ENCODE data around the gene ROR2. TPM values are rescaled to one million over a fixed set of nuclear protein-coding genes. Genes with fewer than 3 reads are reported as not detected.

Gene ROR2
- total RNA-seq, 1 experiment from 2014 or later = 0.66 TPM

DNA sequence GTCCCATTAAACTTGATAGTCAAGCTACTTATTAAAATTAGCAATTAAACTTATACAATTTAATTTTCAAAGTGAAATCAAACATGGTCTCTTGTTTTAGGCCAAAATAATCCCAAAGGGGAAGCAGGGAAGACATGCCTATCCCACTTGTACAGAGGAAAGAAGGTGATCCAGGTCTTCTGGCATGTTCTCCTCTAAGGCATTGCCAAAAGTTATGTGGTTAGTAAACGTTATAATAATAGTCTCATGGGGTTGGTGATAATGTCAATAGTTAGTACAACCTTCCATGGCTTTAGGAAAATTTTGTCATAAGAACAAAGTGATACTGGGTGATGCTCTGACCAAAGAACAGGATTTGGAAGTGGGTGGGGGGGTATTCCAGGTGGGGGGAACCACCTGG lies 52.8 kb downstream of the ROR2 start:
- Histone ChIP-seq H3K4me3 (no peak overlapping the region), H3K27ac (no peak overlapping the region), H3K9me3 (replicated peaks) (no peaks in the 10 kb centered on the region), H3K27me3 (replicated peaks) (no peaks in the 10 kb centered on the region), H3K4me1 (replicated peaks) (no peaks in the 10 kb centered on the region), H3K36me3 (no peaks in the 10 kb centered on the region)
- DNase-seq (ENCODE audit: low read depth in 1 of 2, low spot score in 2 of 2) = no peak

DNA sequence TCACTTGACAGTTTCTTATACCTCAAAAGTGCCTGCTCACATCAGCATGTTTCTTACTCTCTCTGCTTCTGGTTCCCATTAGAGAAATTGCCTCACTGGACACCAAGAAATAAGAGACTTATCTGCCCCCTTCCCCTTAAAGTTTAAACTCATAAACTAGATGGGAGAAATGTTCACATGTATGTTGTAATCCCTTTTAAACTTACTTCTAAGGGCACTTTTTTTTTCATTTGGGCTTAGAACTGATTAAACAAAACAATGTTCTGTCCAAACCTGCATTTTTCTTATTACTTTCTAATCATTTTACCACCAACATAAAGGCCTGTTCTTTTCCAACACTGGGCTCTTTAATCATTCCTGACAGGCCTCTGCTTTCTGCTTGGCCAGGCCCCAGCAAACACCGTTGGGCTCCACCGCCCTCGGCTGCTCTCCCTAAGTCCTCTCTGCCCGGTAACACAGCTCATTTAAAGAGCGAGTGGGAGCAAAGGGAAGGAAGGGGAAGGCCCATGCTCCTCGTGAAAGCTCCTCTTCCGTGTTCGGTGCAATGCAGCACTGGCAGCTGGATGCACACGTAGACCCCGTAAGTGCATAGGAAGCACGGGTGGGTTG lies 53.4 kb downstream of the ROR2 start:
- no peaks in the 10 kb centered on the region for H3K27me3 ChIP-seq (replicated peaks)
- H3K4me1 ChIP-seq (replicated peaks) = no peaks in the 10 kb centered on the region
- no peaks in the 10 kb centered on the region for H3K9me3 ChIP-seq (replicated peaks)
- DNase-seq (ENCODE audit: low read depth in 1 of 2, low spot score in 2 of 2) = no peak
- H3K4me3 ChIP-seq = no peak overlapping the region
- no peaks in the 10 kb centered on the region for H3K36me3 ChIP-seq
- no peak overlapping the region for H3K27ac ChIP-seq

DNA sequence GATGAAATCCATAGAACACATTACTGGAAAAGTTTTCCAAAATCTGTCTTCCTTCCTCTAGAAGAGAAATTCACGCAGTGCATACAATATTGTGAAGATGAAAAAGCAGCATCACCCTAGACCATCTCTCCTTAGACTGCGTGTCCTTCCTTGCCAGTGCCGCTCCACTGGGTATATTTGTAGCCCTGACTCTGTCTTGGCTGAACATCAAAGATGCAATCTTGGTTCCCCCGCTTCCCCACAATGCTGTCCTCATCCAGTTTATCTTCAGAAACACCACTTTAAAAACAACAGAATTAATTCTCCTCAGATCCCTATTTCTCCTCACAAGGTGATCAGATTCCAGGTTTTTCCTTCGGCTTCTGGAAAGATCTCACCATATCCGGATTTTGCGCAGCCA lies 53.9 kb downstream of the ROR2 start:
- Histone ChIP-seq H3K9me3 (replicated peaks) (no peaks in the 10 kb centered on the region), H3K27me3 (replicated peaks) (no peaks in the 10 kb centered on the region), H3K36me3 (no peaks in the 10 kb centered on the region), H3K27ac (no peak overlapping the region), H3K4me3 (no peak overlapping the region), H3K4me1 (replicated peaks) (no peaks in the 10 kb centered on the region)
- no peak for DNase-seq (ENCODE audit: low read depth in 1 of 2, low spot score in 2 of 2)

DNA sequence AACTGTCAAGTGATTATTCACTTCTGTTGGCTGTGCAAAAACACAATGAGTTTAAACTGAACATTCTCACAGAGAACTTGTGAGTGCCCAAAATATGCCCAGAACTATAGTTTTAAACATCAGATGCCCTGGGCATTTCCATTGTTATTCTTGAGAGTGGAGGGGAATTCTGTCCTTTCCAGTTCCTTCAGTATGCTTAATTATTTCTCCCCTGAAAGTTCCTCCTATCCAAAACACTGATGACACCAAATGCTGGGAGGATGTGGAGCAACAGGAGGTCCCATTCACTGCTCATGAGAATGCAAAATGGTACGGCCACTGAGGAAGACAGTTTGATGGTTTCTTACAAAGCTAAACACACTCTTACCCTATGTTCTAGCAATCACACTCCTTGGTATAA lies 55.5 kb downstream of the ROR2 start:
- Histone ChIP-seq H3K4me3 (no peak overlapping the region), H3K4me1 (replicated peaks) (no peaks in the 10 kb centered on the region), H3K27me3 (replicated peaks) (no peaks in the 10 kb centered on the region), H3K36me3 (no peaks in the 10 kb centered on the region), H3K27ac (no peak overlapping the region), H3K9me3 (replicated peaks) (no peaks in the 10 kb centered on the region)
- DNase-seq (ENCODE audit: low read depth in 1 of 2, low spot score in 2 of 2) = no peak

DNA sequence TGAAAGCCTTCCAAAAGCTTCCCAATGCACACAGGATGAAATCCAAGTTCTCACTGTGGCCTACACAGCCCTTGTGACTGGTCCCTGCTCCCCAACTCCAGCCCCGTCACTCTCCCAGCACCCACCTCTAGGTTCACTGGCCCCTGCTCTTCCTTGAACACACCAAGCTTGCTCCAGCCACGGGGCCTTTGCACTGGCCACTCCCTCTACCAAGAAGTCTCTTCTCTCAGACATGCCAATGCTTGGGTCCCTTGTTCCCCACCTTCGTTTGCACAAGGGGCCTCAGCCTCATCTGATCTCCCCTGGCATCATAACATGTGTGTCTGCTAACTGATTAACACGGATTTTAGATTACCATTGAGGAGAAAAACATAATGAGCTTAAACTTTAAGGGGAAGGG lies 56.0 kb downstream of the ROR2 start:
- Histone ChIP-seq H3K36me3 (no peaks in the 10 kb centered on the region), H3K9me3 (replicated peaks) (no peaks in the 10 kb centered on the region), H3K4me3 (no peak overlapping the region), H3K27me3 (replicated peaks) (no peaks in the 10 kb centered on the region), H3K27ac (no peak overlapping the region), H3K4me1 (replicated peaks) (no peaks in the 10 kb centered on the region)
- no peak for DNase-seq (ENCODE audit: low read depth in 1 of 2, low spot score in 2 of 2)

DNA sequence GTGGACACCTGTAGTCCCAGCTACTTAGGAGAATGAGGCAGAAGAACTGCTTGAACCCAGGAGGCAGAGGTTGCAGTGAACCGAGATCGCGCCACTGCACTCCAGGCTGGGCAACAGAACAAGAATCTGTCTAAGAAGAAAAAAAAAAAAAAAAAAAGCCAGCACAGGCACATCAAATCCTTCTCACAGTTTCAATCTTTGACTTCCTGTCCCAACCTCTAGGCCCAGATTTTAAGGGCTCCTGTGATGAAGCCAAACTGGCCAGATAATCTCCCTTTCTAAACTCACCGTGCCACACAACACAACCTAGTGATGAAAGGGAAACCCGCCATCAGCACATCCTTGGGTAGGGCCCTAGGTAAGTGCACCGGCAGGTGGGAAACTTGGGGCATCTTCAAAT lies 58.1 kb downstream of the ROR2 start:
- no peak for DNase-seq (ENCODE audit: low read depth in 1 of 2, low spot score in 2 of 2)
- no peaks in the 10 kb centered on the region for H3K4me1 ChIP-seq (replicated peaks)
- no peaks in the 10 kb centered on the region for H3K36me3 ChIP-seq

DNA sequence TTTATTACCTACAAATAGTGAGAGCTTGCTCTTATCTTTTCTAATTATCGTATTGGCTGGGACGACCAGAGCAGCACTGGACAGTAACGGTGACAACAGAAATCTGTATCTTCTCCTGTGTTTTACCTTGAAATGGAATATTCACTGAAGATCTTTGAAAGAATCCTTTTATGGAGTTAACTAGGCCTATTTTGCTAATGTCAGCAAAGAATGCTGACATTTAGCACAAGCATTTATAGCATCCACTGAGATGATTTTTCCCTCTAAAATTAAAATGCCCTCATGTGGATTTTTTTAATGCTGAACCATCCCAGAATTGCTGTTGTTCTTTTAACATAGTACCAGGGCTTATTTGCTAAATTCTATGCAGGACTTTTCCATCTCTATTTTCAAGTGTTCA lies 59.4 kb downstream of the ROR2 start:
- Histone ChIP-seq H3K27me3 (replicated peaks) (no peaks in the 10 kb centered on the region), H3K4me3 (no peak overlapping the region), H3K4me1 (replicated peaks) (no peaks in the 10 kb centered on the region), H3K36me3 (no peaks in the 10 kb centered on the region), H3K27ac (no peak overlapping the region), H3K9me3 (replicated peaks) (no peaks in the 10 kb centered on the region)
- DNase-seq (ENCODE audit: low read depth in 1 of 2, low spot score in 2 of 2) = no peak

More for the DNA sequence above, 58.1 kb downstream of the ROR2 start:
- Histone ChIP-seq H3K27me3 (replicated peaks) (no peaks in the 10 kb centered on the region), H3K9me3 (replicated peaks) (no peaks in the 10 kb centered on the region), H3K4me3 (no peak overlapping the region), H3K27ac (no peak overlapping the region)

DNA sequence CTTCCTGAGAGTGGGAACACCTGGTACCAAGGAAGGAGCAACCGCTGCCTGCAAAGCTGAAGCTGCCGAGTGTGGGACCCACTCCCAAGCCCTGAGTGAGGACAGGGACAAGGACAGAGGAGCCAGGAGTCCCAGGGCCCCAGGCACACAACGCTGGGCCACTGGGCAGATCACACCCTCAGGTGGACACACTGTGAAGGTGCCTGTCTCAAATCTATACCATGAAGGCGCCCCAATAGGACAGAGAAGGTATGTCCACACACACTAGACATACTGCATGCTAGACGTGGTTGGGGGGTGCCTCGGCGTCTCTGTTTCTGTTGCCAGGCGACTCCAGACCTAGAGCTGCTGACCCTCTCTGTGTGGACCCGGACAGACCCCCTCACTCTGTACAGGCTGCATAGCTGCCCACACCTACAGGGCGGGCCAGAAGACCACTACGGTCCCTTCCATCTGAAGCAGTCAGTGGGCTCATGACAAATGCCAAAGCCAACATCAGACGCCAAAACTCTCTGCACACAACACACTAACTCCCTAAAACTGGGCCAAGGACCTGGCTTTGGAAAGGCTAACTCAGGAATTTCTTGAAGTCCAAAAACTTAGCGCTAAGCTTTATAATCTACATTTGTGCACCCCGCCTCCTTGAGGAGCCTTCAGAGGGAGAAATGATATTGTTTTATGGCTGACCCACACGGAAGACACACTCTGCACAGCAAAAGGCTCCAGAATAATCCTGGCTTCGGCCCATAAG lies 60.7 kb downstream of the ROR2 start:
- no peak for DNase-seq (ENCODE audit: low read depth in 1 of 2, low spot score in 2 of 2)
- H3K4me1 ChIP-seq (replicated peaks) = no peaks in the 10 kb centered on the region
- no peaks in the 10 kb centered on the region for H3K27me3 ChIP-seq (replicated peaks)
- no peak overlapping the region for H3K4me3 ChIP-seq
- H3K36me3 ChIP-seq = no peaks in the 10 kb centered on the region
- no peak overlapping the region for H3K27ac ChIP-seq
- no peaks in the 10 kb centered on the region for H3K9me3 ChIP-seq (replicated peaks)

DNA sequence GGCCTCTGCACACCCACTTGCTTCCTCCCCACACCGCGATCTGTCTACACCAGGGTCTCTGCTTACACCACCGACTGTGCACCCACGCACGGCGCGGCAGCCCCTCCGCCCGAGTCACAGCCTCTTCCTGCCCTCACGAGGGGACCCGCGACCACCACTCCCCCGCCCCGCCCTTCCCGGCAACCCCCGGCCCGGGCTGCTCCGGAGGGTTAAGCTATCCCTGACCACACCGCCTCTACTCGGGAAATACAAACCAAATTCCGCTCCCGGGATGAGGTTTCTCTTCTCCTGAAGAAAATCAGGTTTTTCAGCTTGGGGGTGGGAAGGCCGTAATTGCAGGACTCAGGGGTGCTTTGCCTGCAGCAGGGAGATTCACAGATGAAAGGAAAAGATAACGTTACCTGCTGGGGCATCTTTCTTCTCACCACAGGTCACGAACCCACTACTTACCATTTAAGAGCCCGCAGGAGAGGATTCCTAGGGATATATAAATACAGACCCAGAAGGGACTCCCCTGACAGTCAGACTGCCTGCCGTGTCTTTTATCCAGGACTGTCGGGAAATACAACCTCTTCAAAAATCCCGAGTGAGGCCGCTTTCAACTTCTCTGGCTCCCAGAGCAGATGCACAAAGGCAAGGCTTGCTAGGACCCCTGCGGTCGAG lies 63.5 kb downstream of the ROR2 start:
- H3K36me3 ChIP-seq = no peaks in the 10 kb centered on the region
- no peak for DNase-seq (ENCODE audit: low read depth in 1 of 2, low spot score in 2 of 2)
- H3K27me3 ChIP-seq (replicated peaks) = no peaks in the 10 kb centered on the region
- no peaks in the 10 kb centered on the region for H3K4me1 ChIP-seq (replicated peaks)
- H3K9me3 ChIP-seq (replicated peaks) = no peaks in the 10 kb centered on the region
- H3K4me3 ChIP-seq = no peak overlapping the region
- no peak overlapping the region for H3K27ac ChIP-seq

DNA sequence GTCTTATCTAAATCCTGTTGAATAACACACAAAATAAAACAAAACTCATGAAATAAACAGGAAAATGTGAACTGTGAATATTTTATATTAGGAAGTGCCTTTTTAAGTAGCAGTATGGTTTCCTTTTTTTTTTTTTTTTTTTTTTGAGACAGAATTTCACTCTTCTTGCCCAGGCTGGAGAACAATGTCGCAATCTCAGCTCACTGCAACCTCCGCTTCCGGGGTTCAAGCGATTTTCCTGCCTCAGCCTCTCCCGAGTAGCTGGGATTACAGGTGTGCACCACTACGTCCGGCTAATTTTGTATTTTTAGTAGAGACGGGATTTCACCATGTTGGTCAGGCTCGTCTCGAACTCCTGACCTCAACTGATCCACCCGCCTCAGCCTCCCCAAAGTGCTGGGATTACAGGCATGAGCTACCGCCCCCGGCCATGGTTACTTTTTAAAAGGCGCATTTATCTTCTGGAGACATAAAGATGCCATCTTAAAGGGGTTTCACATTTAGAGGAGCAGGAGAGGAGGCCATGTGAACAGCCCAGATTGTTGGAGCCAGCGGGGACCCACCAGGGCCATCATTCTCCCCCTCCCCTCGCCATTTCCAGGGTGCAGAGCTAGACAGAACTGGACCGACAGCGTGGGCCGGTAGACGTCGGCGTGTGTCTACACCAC lies 64.1 kb downstream of the ROR2 start:
- Histone ChIP-seq H3K36me3 (no peaks in the 10 kb centered on the region), H3K9me3 (replicated peaks) (no peaks in the 10 kb centered on the region), H3K27ac (no peak overlapping the region), H3K4me1 (replicated peaks) (no peaks in the 10 kb centered on the region), H3K4me3 (no peak overlapping the region), H3K27me3 (replicated peaks) (no peaks in the 10 kb centered on the region)
- no peak for DNase-seq (ENCODE audit: low read depth in 1 of 2, low spot score in 2 of 2)

DNA sequence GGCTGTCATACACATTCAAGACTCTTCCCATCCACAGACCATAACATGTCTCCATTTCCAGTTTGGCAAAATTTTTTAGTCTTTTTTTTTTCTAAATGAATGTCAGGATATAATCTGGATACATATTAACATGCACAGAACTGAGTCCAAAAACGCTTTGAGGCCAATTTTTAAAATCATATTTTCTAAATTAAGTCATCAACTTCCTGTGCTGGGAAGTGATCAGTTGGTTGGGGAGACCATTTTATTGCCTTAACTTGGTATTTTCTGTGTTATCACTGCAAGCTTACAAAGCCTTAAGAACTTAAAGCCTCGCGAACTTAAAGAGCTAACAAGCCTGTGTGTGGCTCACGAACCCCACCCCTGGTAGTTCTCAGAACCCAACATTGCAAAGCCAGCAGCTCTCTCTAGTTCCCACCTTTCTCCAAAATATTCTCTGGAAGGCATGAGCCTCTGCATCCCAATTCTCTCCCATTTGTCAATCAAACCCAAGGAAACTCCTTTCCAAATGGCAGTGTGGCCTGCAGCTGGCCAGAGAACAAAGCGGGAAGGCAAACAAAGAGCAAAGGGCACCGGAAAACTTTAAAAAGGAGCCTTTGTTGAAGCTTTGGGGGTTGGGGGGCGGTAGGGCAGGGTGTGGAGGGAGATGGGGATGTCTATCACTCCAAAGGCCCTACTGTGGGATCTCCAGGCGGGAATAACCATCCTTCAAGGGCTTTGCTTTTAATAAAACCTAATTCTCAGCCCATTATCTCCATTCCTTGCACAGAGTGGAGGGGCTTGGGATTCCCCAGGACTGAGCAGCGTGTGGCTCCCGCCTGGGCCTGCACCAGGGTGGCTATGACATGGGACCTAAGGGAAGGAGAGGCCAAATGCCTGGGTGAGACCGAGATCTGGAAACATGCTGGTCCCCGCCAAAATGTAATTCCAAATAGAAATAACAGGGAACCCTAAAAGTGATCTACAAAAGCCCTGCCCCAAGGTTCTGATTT lies 65.0 kb downstream of the ROR2 start:
- Histone ChIP-seq H3K9me3 (replicated peaks) (no peaks in the 10 kb centered on the region), H3K4me3 (no peak overlapping the region), H3K27me3 (replicated peaks) (no peaks in the 10 kb centered on the region), H3K36me3 (no peaks in the 10 kb centered on the region), H3K4me1 (replicated peaks) (no peaks in the 10 kb centered on the region), H3K27ac (no peak overlapping the region)
- DNase-seq (ENCODE audit: low read depth in 1 of 2, low spot score in 2 of 2) = no peak

DNA sequence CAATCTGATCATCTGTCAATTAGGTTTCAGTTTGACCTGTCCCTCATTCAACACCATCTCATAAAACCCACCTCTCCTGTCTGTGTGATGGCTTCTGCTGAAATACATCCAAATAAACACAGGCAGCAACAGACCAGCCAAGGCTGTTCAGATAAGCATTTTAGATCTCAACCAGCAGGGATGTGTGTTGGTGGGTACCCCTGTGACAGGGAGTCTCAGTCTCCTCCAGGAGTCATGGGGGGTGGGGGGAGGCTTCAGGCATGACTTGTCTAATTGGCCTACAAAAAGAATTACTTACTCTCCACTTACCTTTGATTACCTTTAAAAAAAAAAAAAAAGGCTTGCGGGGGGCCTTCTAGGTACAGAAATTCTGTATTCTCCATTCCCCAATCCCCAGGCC lies 65.9 kb downstream of the ROR2 start:
- Histone ChIP-seq H3K4me3 (no peak overlapping the region), H3K9me3 (replicated peaks) (no peaks in the 10 kb centered on the region), H3K36me3 (no peaks in the 10 kb centered on the region), H3K27ac (no peak overlapping the region), H3K4me1 (replicated peaks) (no peaks in the 10 kb centered on the region), H3K27me3 (replicated peaks) (no peaks in the 10 kb centered on the region)
- DNase-seq (ENCODE audit: low read depth in 1 of 2, low spot score in 2 of 2) = no peak

DNA sequence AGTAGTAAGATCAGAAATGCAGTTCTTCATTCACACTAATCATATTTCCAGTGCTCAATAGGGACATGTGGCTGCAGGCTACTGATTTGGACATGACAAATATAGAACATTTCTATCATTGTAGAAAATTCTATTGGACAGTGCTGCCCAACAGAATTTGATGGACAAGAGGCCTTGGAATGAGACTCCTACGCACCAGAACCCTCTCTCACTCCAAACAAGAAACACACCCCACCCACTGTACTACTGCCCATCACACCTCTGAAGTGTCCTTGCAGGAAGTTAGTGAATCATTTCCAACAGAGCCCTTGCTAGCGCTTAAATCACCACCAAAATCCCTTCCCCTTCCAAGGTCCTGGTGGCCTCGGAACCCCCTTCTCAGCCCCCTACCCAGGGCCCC lies 66.5 kb downstream of the ROR2 start:
- DNase-seq (ENCODE audit: low read depth in 1 of 2, low spot score in 2 of 2) = no peak
- Histone ChIP-seq H3K4me1 (replicated peaks) (no peaks in the 10 kb centered on the region), H3K27ac (no peak overlapping the region), H3K36me3 (no peaks in the 10 kb centered on the region), H3K27me3 (replicated peaks) (no peaks in the 10 kb centered on the region), H3K9me3 (replicated peaks) (no peaks in the 10 kb centered on the region), H3K4me3 (no peak overlapping the region)
